Measurements from ENCODE around the gene GTF2IRD1. TPM values are rescaled to one million over a fixed set of nuclear protein-coding genes. Genes with fewer than 3 reads are reported as not detected.
"Not testable (repeated sequence)": the region's sequence is repeated elsewhere in the genome, so short reads cannot be mapped to it uniquely, and the experiment has no call there.

GTF2IRD1 gene
- total RNA-seq, 4 donors from 2014 or later = 28.1 to 41.1 (median 31.0) TPM

GRCh38 chr7:74418538-74418937 is 35.2 kb upstream of the GTF2IRD1 start:
- no peak overlapping the region for H3K27ac ChIP-seq
- H3K36me3 ChIP-seq = no peaks in the 10 kb centered on the region
- TF ChIP-seq POLR2A (IDR thresholded peaks at IDR 0.05) (no peak), CTCF (IDR thresholded peaks at IDR 0.05) (no peak)
- peaks cover 3 to 9% of the 10 kb centered on the region in 2 donors for H3K4me1 ChIP-seq
- H3K4me3 ChIP-seq (replicated peaks in 1 of 3) = no peak overlapping the region
- no peaks in the 10 kb centered on the region for H3K9me3 ChIP-seq
- WGBS, 2 donors = 84 to 92% methylated on average over 10 of the region's 10 CpGs
- H3K27me3 ChIP-seq = no peaks in the 10 kb centered on the region
- no peak for DNase-seq
- intact Hi-C loops (cut with DNase I) = no loop called here

DNA sequence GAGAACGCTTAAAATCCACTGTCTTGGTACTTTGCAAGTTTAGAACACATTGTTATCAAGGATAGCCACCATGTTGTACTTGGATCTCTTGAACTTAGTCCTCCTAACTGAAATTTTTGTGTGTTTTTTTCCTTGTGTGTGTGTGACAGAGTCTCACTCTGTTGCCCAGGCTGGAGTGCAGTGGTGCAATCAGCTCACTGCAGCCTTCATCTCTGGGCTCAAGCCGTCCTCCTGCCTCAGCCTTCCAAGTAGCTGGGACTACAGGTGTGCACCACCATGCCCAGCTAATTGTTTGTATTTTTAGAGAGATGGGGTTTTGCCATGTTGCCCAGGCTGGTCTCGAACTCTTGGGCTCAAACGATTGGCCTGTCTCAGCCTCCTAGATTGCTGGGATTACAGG is 34.5 kb upstream of the GTF2IRD1 start:
- H3K4me3 ChIP-seq (replicated peaks in 1 of 3); H3K4me1 ChIP-seq; H3K27ac ChIP-seq; intact Hi-C loops (cut with DNase I); H3K9me3 ChIP-seq; H3K27me3 ChIP-seq; DNase-seq; H3K36me3 ChIP-seq: not testable (repeated sequence)
- 63 to 91% methylated on average over 4 of the region's 4 CpGs for WGBS, 2 donors

GRCh38 chr7:74420006-74420405 is 33.7 kb upstream of the GTF2IRD1 start:
- Histone ChIP-seq H3K9me3 (no peaks in the 10 kb centered on the region), H3K27me3 (no peaks in the 10 kb centered on the region), H3K36me3 (no peaks in the 10 kb centered on the region), H3K27ac (no peak overlapping the region), H3K4me1 (peaks cover 3 to 9% of the 10 kb centered on the region in 2 donors), H3K4me3 (replicated peaks in 1 of 3) (no peak overlapping the region)
- 93% methylated on average over 4 of the region's 4 CpGs for WGBS, 2 donors
- intact Hi-C loops (cut with DNase I) = loop anchor here (10.0 kb wide), 1 partner anchor 115 kb away; no protein-coding TSS in a partner anchor
- TF ChIP-seq POLR2A (IDR thresholded peaks at IDR 0.05) = no peak
- no peak for DNase-seq

GRCh38 chr7:74424291-74424880 is 29.3 kb upstream of the GTF2IRD1 start:
- Histone ChIP-seq H3K9me3 (no peaks in the 10 kb centered on the region), H3K27me3 (no peaks in the 10 kb centered on the region), H3K36me3 (no peaks in the 10 kb centered on the region), H3K4me3 (replicated peaks in 1 of 3) (no peak overlapping the region), H3K27ac (no peak overlapping the region), H3K4me1 (peaks cover 4 to 6% of the 10 kb centered on the region in 2 donors)
- TF ChIP-seq CTCF (IDR thresholded peaks at IDR 0.05) (no peak), POLR2A (IDR thresholded peaks at IDR 0.05) (no peak)
- 85 to 86% methylated on average over 8 to 10 of the region's 10 CpGs for WGBS, 2 donors
- intact Hi-C loops (cut with DNase I) = loop anchor here (10.0 kb wide), 1 partner anchor 110 kb away; no protein-coding TSS in a partner anchor
- no peak for DNase-seq

GRCh38 chr7:74428023-74428422 is 25.7 kb upstream of the GTF2IRD1 start:
- intact Hi-C loops (cut with DNase I) = loop anchor here (10.0 kb wide), 1 partner anchor 107 kb away; no protein-coding TSS in a partner anchor
- H3K4me3 ChIP-seq (replicated peaks in 1 of 3) = no peak overlapping the region
- WGBS, 2 donors = 94 to 96% methylated on average over 4 of the region's 4 CpGs

More at GRCh38 chr7:74428023-74428422, 25.7 kb upstream of the GTF2IRD1 start:
- Histone ChIP-seq H3K27ac (no peak overlapping the region), H3K36me3 (no peaks in the 10 kb centered on the region), H3K27me3 (no peaks in the 10 kb centered on the region), H3K9me3 (no peaks in the 10 kb centered on the region), H3K4me1 (peaks cover 8 to 21% of the 10 kb centered on the region in 2 donors)
- no peak for DNase-seq
- no peak for TF ChIP-seq POLR2A (IDR thresholded peaks at IDR 0.05)
- no peak for TF ChIP-seq CTCF (IDR thresholded peaks at IDR 0.05)
